Measurements from ENCODE around the gene SVIL.

GRCh38 chr10:29631049-29631339, 3.8 kb downstream of the SVIL start:
- TF ChIP-seq CTCF (IDR thresholded peaks at IDR 0.05 in 8 of 11, conservative IDR thresholded peaks at IDR 0.05 in 3 of 11) (no peak), POLR2A (IDR thresholded peaks at IDR 0.05) (no peak)

All from spleen (tissue), 7 donors.